Neural cell (in vitro differentiated cells): Measurements from ENCODE around the gene IL17B. TPM values are rescaled to one million over a fixed set of nuclear protein-coding genes. Genes with fewer than 3 reads are reported as not detected.

Experiments used
- H2AFZ ChIP-seq: fragments of 200-600, 300-800 bp; sonication (generic), shearing (Covaris generic); 2 replicates; pipeline ENCODE4 v1.6.0; 2014; ENCODE audit warnings: low read depth, mild to moderate bottlenecking, antibody characterized with exemption, low read length, moderate library complexity
- H3F3A ChIP-seq: fragments of 200-600 bp; shearing (Covaris generic); 2 replicates; pipeline ENCODE4 v1.6.1; 2016; ENCODE audit warnings: mild to moderate bottlenecking, moderate library complexity, mixed read lengths, antibody characterized with exemption, low read length; ENCODE audit not compliant: insufficient read depth, poor library complexity, severe bottlenecking
- H3K27ac ChIP-seq: fragments of 200-600, 300-800 bp; sonication (generic), shearing (Covaris generic); 2 replicates; pipeline ENCODE4 v1.5.1; 2014; ENCODE audit warnings: mild to moderate bottlenecking, low read length, moderate library complexity
- H3K27me3 ChIP-seq: fragments of 300-800, 200-600 bp; sonication (generic), shearing (Covaris generic); 2 replicates; pipeline ENCODE4 v1.6.0; 2014; ENCODE audit warnings: mild to moderate bottlenecking, low read depth, low read length, moderate library complexity; ENCODE audit not compliant: insufficient read depth
- H3K36me3 ChIP-seq: fragments of 300-800, 200-600 bp; sonication (generic), shearing (Covaris generic); 2 replicates; pipeline ENCODE4 v1.5.1; 2014; ENCODE audit warnings: mild to moderate bottlenecking, antibody characterized with exemption, low read length, moderate library complexity; ENCODE audit not compliant: insufficient read depth
- H3K4me2 ChIP-seq: fragments of 300-800, 200-600 bp; sonication (generic), shearing (Covaris generic); 2 replicates; pipeline ENCODE4 v1.6.0; 2014; ENCODE audit warnings: mild to moderate bottlenecking, low read length
- H3K4me3 ChIP-seq: fragments of 300-800, 200-600 bp; sonication (generic), shearing (Covaris generic); 2 replicates; pipeline ENCODE4 v1.5.1; 2014; ENCODE audit warnings: mild to moderate bottlenecking, low read length, moderate library complexity
- H3K79me2 ChIP-seq: fragments of 200-600 bp; shearing (Covaris generic); replicated peaks from 2 replicates; pipeline ENCODE4 v1.6.0; 2014; ENCODE audit warnings: mild to moderate bottlenecking, low read length, moderate library complexity; ENCODE audit not compliant: insufficient read depth
- H3K9ac ChIP-seq: fragments of 300-800, 200-600 bp; sonication (generic), shearing (Covaris generic); 2 replicates; pipeline ENCODE4 v1.6.1; 2016; ENCODE audit warnings: mild to moderate bottlenecking, low read length, mixed read lengths
- H3K9me2 ChIP-seq: fragments of 200-600 bp; shearing (Covaris generic); 2 replicates; pipeline ENCODE4 v1.6.1; 2016; ENCODE audit warnings: mild to moderate bottlenecking, low read length, mixed read lengths; ENCODE audit not compliant: insufficient read depth
- H3K9me3 ChIP-seq: fragments of 200-600, 300-800 bp; sonication (generic), shearing (Covaris generic); 2 replicates; pipeline ENCODE4 v1.6.1; 2016; ENCODE audit warnings: mild to moderate bottlenecking, mixed run types, low read length, moderate library complexity, mixed read lengths
- H4K20me1 ChIP-seq: fragments of 200-600 bp; shearing (Covaris generic); 2 replicates; pipeline ENCODE4 v1.6.1; 2016; ENCODE audit warnings: mild to moderate bottlenecking, mixed run types; ENCODE audit not compliant: insufficient read depth
- CTCF ChIP-seq: fragments of 450-650 bp; IDR thresholded peaks from 2 replicates; pipeline ENCODE4 v1.5.1; 2014; ENCODE audit warnings: antibody characterized with exemption, mild to moderate bottlenecking, moderate library complexity; ENCODE audit not compliant: poor library complexity, severe bottlenecking
- EP300 ChIP-seq: fragments of 450-650 bp; conservative IDR thresholded peaks from 2 replicates; pipeline ENCODE4 v1.6.1; 2014; ENCODE audit warnings: antibody characterized with exemption, mild to moderate bottlenecking, moderate library complexity; ENCODE audit not compliant: poor library complexity, severe bottlenecking
- EZH2 ChIP-seq: fragments of 200-600, 300-800 bp; shearing (Covaris generic), sonication (generic); IDR thresholded peaks from 2 replicates; pipeline ENCODE4 v1.6.1; 2014; ENCODE audit warnings: antibody characterized with exemption, low read length, borderline replicate concordance, mild to moderate bottlenecking; ENCODE audit not compliant: insufficient read depth, poor library complexity, severe bottlenecking
- MXI1 ChIP-seq: fragments of 450-650 bp; conservative IDR thresholded peaks from 2 replicates; pipeline ENCODE4 v1.6.1; 2014; ENCODE audit warnings: antibody characterized with exemption, mild to moderate bottlenecking; ENCODE audit not compliant: poor library complexity, severe bottlenecking
- POLR2AphosphoS5 ChIP-seq: IDR thresholded peaks from 2 replicates; pipeline ENCODE4 v1.6.1; 2012
- RAD21 ChIP-seq: fragments of 450-650 bp; conservative IDR thresholded peaks from 2 replicates; pipeline ENCODE4 v1.6.1; 2014; ENCODE audit warnings: antibody characterized with exemption, mild to moderate bottlenecking, moderate library complexity
- SMC3 ChIP-seq: fragments of 450-650 bp; conservative IDR thresholded peaks from 2 replicates; pipeline ENCODE4 v1.6.1; 2014; ENCODE audit warnings: antibody characterized with exemption, mild to moderate bottlenecking, moderate library complexity; ENCODE audit not compliant: poor library complexity
- TAF1 ChIP-seq: IDR thresholded peaks from 2 replicates; pipeline ENCODE4 v1.6.1; 2012; ENCODE audit warnings: low read depth
- polyA plus RNA-seq: library from polyadenylated mRNA; depleted of rRNA; stranded (reverse); fragments of >200 nt; gene quantifications from 2 replicates; pipeline ENCODE4 v1.2.3, GENCODE V29; 2014
- TF ChIP-seq, protein P1 (sequence below): IDR thresholded peaks from 2 replicates; pipeline ENCODE4 v1.6.1; 2012; ENCODE audit warnings: borderline replicate concordance

IL17B gene
- polyA plus RNA-seq, 1 donor from 2014 or later, result not detected

DNA sequence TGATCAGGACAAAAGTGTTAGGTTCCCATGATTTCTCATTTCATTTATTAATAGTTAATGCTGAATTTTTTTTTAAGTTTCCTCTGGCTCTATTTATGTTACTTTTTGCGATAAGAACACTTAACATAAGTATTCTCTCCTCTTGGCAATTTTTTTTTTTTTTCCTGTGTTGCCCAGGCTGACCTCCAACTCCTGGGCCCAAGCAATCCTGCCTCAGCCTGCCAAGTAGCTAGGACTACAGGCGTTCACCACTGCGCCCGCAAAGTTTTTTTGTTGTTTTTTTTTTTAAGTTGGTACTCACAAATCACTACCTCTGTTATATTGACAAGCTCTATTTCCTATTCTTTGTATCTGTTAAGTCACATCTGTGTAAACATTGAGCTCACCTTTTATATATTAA, 26.9 kb downstream of the IL17B start (continued):
- TF ChIP-seq, protein P1, sequence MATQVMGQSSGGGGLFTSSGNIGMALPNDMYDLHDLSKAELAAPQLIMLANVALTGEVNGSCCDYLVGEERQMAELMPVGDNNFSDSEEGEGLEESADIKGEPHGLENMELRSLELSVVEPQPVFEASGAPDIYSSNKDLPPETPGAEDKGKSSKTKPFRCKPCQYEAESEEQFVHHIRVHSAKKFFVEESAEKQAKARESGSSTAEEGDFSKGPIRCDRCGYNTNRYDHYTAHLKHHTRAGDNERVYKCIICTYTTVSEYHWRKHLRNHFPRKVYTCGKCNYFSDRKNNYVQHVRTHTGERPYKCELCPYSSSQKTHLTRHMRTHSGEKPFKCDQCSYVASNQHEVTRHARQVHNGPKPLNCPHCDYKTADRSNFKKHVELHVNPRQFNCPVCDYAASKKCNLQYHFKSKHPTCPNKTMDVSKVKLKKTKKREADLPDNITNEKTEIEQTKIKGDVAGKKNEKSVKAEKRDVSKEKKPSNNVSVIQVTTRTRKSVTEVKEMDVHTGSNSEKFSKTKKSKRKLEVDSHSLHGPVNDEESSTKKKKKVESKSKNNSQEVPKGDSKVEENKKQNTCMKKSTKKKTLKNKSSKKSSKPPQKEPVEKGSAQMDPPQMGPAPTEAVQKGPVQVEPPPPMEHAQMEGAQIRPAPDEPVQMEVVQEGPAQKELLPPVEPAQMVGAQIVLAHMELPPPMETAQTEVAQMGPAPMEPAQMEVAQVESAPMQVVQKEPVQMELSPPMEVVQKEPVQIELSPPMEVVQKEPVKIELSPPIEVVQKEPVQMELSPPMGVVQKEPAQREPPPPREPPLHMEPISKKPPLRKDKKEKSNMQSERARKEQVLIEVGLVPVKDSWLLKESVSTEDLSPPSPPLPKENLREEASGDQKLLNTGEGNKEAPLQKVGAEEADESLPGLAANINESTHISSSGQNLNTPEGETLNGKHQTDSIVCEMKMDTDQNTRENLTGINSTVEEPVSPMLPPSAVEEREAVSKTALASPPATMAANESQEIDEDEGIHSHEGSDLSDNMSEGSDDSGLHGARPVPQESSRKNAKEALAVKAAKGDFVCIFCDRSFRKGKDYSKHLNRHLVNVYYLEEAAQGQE, result no peak

GRCh38 chr5:149349382-149349781, 29.7 kb downstream of the IL17B start:
- Histone ChIP-seq H3K4me2 (no peak overlapping the region), H3K9me3 (no peaks in the 10 kb centered on the region), H3K36me3 (no peaks in the 10 kb centered on the region), H2AFZ (no peak overlapping the region), H3K79me2 (peaks cover 10% of the 10 kb centered on the region), H3K9ac (no peak overlapping the region), H3F3A (no peaks in the 10 kb centered on the region), H4K20me1 (no peaks in the 10 kb centered on the region), H3K27ac (no peak overlapping the region), H3K9me2 (no peaks in the 10 kb centered on the region), H3K4me3 (no peak overlapping the region), H3K27me3 (no peaks in the 10 kb centered on the region)
- no peak for TF ChIP-seq POLR2AphosphoS5
- TF ChIP-seq CTCF, result no peak
- no peak for TF ChIP-seq TAF1
- TF ChIP-seq, protein P1, result no peak
- no peak for TF ChIP-seq EP300
- TF ChIP-seq MXI1, result no peak
- TF ChIP-seq RAD21, result no peak
- TF ChIP-seq SMC3, result no peak
- TF ChIP-seq EZH2, result no peak
